Endothelial cell of umbilical vein (primary cell): Measurements from ENCODE around the gene CTSF. TPM values are rescaled to one million over a fixed set of nuclear protein-coding genes. Genes with fewer than 3 reads are reported as not detected.
A peak's percentile ranks its signal among the peaks of the same experiment; 100 is the strongest.

Experiments
- BruUV-seq: library from RNA; stranded (reverse); fragments of 400-500 nt; replicated peaks from 2 replicates; lab custom pipeline; 2021; lab: Mats Ljungman, UMichigan
- CTCF ChIA-PET: fragments of 300-600, 350-600 bp; sonication (Branson Sonifier 250); formaldehyde crosslinking; loops from one replicate; lab custom pipeline; 2021; ENCODE audit warnings: antibody characterized with exemption, inconsistent platforms; lab: Charles Lee
- POLR2A ChIA-PET: fragments of 300-600, 350-600 bp; sonication (Branson Sonifier 250); formaldehyde crosslinking; loops from one replicate; lab custom pipeline; 2021; ENCODE audit warnings: antibody characterized with exemption, inconsistent platforms; lab: Charles Lee
- DNase-seq: peaks from one replicate; pipeline ENCODE4 v3.0.0-alpha.2; 2011; ENCODE audit warnings: low read depth, low spot score
- FAIRE-seq: peaks from 2 replicates; lab custom pipeline; 2011; peaks lifted over from hg19 to GRCh38; lab: Jason Lieb, UNC
- H2AFZ ChIP-seq: 2 replicates; pipeline ENCODE4 v1.6.0; 2012; ENCODE audit warnings: low read depth, low read length, control low read depth, inconsistent platforms
- H3K27ac ChIP-seq: 2 replicates; pipeline ENCODE4 v1.5.1; 2011; ENCODE audit warnings: low read depth, mild to moderate bottlenecking, control low read depth, low read length, moderate library complexity; ENCODE audit not compliant: insufficient read depth
- H3K27me3 ChIP-seq, 2 experiments: 2 replicates each; pipeline versions ENCODE4 v1.6.0 to v1.6.1; 2011; ENCODE audit warnings: low read length in 2 of 2, mixed read lengths in 1 of 2; ENCODE audit not compliant: control insufficient read depth in 2 of 2, insufficient read depth in 2 of 2
- H3K36me3 ChIP-seq, 2 experiments: 2 replicates in 1 of 2; 3 replicates in 1 of 2; pipeline ENCODE4 v1.5.1; 2011; ENCODE audit warnings: low read length in 2 of 2, mild to moderate bottlenecking in 1 of 2, moderate library complexity in 1 of 2; ENCODE audit not compliant: control insufficient read depth in 2 of 2, insufficient read depth in 2 of 2; ENCODE audit errors: extremely low read depth in 1 of 2
- H3K4me1 ChIP-seq: 3 replicates; pipeline ENCODE4 v1.5.1; 2011; ENCODE audit warnings: mild to moderate bottlenecking, low read length; ENCODE audit not compliant: control insufficient read depth, insufficient read depth; ENCODE audit errors: extremely low read depth
- H3K4me2 ChIP-seq: 2 replicates; pipeline ENCODE4 v1.6.1; 2011; ENCODE audit warnings: low read length, control low read depth, mixed read lengths; ENCODE audit not compliant: insufficient read depth
- H3K4me3 ChIP-seq, 3 experiments: fragments of 200-600 bp in 1 of 3; sonication (generic), shearing (Covaris generic) in 1 of 3; replicated peaks in 1 of 3; 2 replicates each; pipeline ENCODE4 v1.5.1; 2011 to 2016; ENCODE audit warnings: control low read depth in 3 of 3, low read length in 3 of 3, mild to moderate bottlenecking in 2 of 3, inconsistent platforms in 1 of 3, low read depth in 1 of 3, moderate library complexity in 1 of 3; ENCODE audit not compliant: insufficient read depth in 1 of 3
- H3K79me2 ChIP-seq: 2 replicates; pipeline ENCODE4 v1.6.0; 2012; ENCODE audit warnings: low read length, inconsistent platforms; ENCODE audit not compliant: control insufficient read depth, insufficient read depth
- H3K9ac ChIP-seq: replicated peaks from 2 replicates; pipeline ENCODE3; 2011; ENCODE audit warnings: low read length, control low read depth; ENCODE audit not compliant: insufficient read depth; ENCODE audit errors: extremely low read depth
- H3K9me1 ChIP-seq: replicated peaks from 3 replicates; pipeline ENCODE4 v1.6.0; 2011; ENCODE audit warnings: mild to moderate bottlenecking, low read length; ENCODE audit not compliant: control insufficient read depth, insufficient read depth; ENCODE audit errors: extremely low read depth
- H3K9me3 ChIP-seq: replicated peaks from 2 replicates; pipeline ENCODE4 v1.5.1; 2012; ENCODE audit warnings: low read length, inconsistent platforms; ENCODE audit not compliant: control insufficient read depth, insufficient read depth
- H4K20me1 ChIP-seq: replicated peaks from 2 replicates; pipeline ENCODE3; 2011; ENCODE audit warnings: mild to moderate bottlenecking, low read length; ENCODE audit not compliant: control insufficient read depth, insufficient read depth; ENCODE audit errors: extremely low read depth
- EZH2 ChIP-seq: IDR thresholded peaks from 2 replicates; pipeline ENCODE4 v1.6.1; 2012; ENCODE audit warnings: borderline replicate concordance, low read depth, mild to moderate bottlenecking, moderate library complexity, low read length, inconsistent platforms; ENCODE audit not compliant: severe bottlenecking
- FOS ChIP-seq: IDR thresholded peaks from 2 replicates; pipeline ENCODE4 v1.6.1; 2011; ENCODE audit warnings: mild to moderate bottlenecking, low read length, moderate library complexity, borderline replicate concordance; ENCODE audit not compliant: insufficient read depth
- GATA2 ChIP-seq: IDR thresholded peaks from 2 replicates; pipeline ENCODE4 v1.7.0; 2011; ENCODE audit warnings: low read depth, mild to moderate bottlenecking, moderate library complexity, mixed read lengths, low read length; ENCODE audit not compliant: insufficient read length, insufficient read depth
- JUN ChIP-seq: IDR thresholded peaks from 2 replicates; pipeline ENCODE4 v1.6.1; 2011; ENCODE audit warnings: borderline replicate concordance, low read depth; ENCODE audit not compliant: insufficient read length, insufficient read depth
- MYC ChIP-seq: IDR thresholded peaks from one replicate; pipeline ENCODE4 v1.6.1; 2011; ENCODE audit warnings: mild to moderate bottlenecking, low read depth, low read length
- POLR2A ChIP-seq: IDR thresholded peaks from 2 replicates; pipeline ENCODE4 v1.6.1; 2012; ENCODE audit warnings: low read depth, mild to moderate bottlenecking, control low read depth, low read length
- POLR2AphosphoS5 ChIP-seq: IDR thresholded peaks from 2 replicates; pipeline ENCODE4 v1.6.1; 2012; ENCODE audit warnings: low read depth, mild to moderate bottlenecking, control low read depth, low read length, moderate library complexity; ENCODE audit not compliant: insufficient read depth
- dilution Hi-C: fragments of 300-500 bp; cut with MboI; formaldehyde crosslinking; loops from one replicate; pipeline ENCODE4 v1.15.0; 2019; ENCODE audit warnings: low sequenced_read_pairs; ENCODE audit not compliant: extremely low pct_ligation_motif_present
- intact Hi-C: fragments of 100-400 bp; cut with micrococcal nuclease; formaldehyde crosslinking; loops from one replicate; pipeline ENCODE4 v1.10.0; 2022
- polyA plus RNA-seq, 4 experiments: library from polyadenylated mRNA; depleted of rRNA in 3 of 4; stranded (reverse) in 3 of 4; unstranded in 1 of 4; fragments of >200 nt; gene quantifications; 2 replicates each; pipeline versions ENCODE4 v1.2.1 to v1.2.3, GENCODE V29; 2011 to 2012; ENCODE audit warnings: missing spikeins in 1 of 4
- total RNA-seq: library from RNA; stranded (reverse); gene quantifications from 2 replicates; pipeline ENCODE4 v1.2.3, GENCODE V29; 2021
- TF ChIP-seq, protein P1 (sequence below): IDR thresholded peaks from 2 replicates; pipeline ENCODE4 v1.6.1; 2011; ENCODE audit not compliant: insufficient read depth, insufficient read length
- TF ChIP-seq, protein P2 (sequence below), 2 donors: IDR thresholded peaks; 1 replicate in 1 of 2; 2 replicates in 1 of 2; pipeline ENCODE4 v1.5.1; 2011; ENCODE audit warnings: low read length in 2 of 2, mild to moderate bottlenecking in 2 of 2, moderate library complexity in 2 of 2, control low read depth in 1 of 2, inconsistent platforms in 1 of 2, low read depth in 1 of 2; ENCODE audit not compliant: insufficient read depth in 1 of 2; ENCODE audit errors: extremely low read depth in 1 of 2

Gene CTSF
- total and polyA plus RNA-seq, 2 donors (not counting 3 experiments of a cell fraction or from before 2014, with no cell fraction given) = 14.4 to 27.7 TPM

DNA sequence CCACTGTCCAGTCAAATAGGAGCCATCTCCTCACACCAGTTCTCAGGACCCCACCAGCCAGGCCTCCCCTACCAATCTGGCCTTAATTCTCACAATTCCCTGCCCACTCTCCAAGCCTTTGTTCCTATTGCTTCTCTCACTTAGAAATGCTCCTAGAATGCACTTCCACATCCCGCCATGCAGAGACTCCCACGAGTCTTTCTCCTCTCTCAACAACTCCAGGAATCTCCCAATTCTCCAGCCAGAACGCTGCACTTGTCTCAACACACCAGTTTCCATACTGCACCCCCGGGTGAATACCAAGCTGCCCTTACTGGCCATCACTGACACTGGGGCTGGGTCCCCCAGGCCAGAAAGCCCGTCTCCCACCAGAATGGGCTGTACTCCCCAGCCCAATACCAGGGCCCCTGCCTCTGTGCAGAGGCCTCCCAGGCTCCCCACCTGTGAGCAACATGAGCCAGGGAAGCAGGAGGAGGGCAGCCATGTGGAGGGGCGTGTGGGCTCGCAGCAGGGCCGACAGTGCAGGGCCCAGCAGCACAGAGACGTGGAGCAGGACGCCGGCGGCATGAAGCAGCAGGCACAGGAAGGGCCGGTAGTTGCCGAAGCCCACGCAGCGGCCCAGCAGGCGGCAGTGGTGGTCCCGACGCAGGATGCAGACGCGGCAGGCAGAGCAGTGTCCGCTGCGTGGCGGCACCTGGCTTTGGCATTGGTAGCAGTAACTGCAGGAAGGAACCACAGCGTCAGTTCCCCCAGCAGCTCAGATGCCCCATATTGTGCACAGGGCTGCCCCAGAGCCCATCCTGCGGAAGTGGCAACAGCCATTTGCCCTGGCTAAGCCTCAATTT, 24.9 kb downstream of the CTSF start:
- H3K4me2 ChIP-seq = peak overlapping the region; percentile 41
- peak overlapping the region; percentile 25 for H3K9ac ChIP-seq
- no peaks in the 10 kb centered on the region for H3K9me1 ChIP-seq
- BruUV-seq = no TSS peak
- TF ChIP-seq, protein P1, sequence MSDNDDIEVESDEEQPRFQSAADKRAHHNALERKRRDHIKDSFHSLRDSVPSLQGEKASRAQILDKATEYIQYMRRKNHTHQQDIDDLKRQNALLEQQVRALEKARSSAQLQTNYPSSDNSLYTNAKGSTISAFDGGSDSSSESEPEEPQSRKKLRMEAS = no peak
- no peak for TF ChIP-seq EZH2
- TF ChIP-seq GATA2 = no peak
- no peak for TF ChIP-seq JUN
- no peak for TF ChIP-seq MYC
- no peak for TF ChIP-seq FOS
- peak; percentile 78 for TF ChIP-seq POLR2A
- peak; percentile 92 for TF ChIP-seq POLR2AphosphoS5
- TF ChIP-seq, protein P2, sequence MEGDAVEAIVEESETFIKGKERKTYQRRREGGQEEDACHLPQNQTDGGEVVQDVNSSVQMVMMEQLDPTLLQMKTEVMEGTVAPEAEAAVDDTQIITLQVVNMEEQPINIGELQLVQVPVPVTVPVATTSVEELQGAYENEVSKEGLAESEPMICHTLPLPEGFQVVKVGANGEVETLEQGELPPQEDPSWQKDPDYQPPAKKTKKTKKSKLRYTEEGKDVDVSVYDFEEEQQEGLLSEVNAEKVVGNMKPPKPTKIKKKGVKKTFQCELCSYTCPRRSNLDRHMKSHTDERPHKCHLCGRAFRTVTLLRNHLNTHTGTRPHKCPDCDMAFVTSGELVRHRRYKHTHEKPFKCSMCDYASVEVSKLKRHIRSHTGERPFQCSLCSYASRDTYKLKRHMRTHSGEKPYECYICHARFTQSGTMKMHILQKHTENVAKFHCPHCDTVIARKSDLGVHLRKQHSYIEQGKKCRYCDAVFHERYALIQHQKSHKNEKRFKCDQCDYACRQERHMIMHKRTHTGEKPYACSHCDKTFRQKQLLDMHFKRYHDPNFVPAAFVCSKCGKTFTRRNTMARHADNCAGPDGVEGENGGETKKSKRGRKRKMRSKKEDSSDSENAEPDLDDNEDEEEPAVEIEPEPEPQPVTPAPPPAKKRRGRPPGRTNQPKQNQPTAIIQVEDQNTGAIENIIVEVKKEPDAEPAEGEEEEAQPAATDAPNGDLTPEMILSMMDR (IDR thresholded peaks at IDR 0.05; ENCODE audit: extremely low read depth in 1 of 2, insufficient read depth in 1 of 2, low read depth in 1 of 2, low read length in 2 of 2) = peak; percentile 72 to 94
- no peaks in the 10 kb centered on the region for H3K27me3 ChIP-seq
- intact Hi-C loops = loop anchor here (1.0 to 2.0 kb wide), 3 partner anchors 33 to 135 kb away; partner anchors contain the start of gene BBS1
- POLR2A ChIA-PET = interaction anchor here (0.6 kb wide), 1 partner anchor 609 kb away, joined by 3 read pairs; no protein-coding TSS in a partner anchor
- peak overlapping the region in 2 of 3 experiments; percentile 0 to 1 for H3K4me3 ChIP-seq
- peaks cover 33% of the 10 kb centered on the region for H3K4me1 ChIP-seq
- H4K20me1 ChIP-seq = no peaks in the 10 kb centered on the region
- H2AFZ ChIP-seq = peak overlapping the region; percentile 47
- CTCF ChIA-PET = interaction anchor here (2.2 to 2.8 kb wide), 2 partner anchors 11 to 135 kb away, joined by 8 to 28 read pairs; partner anchors contain the start of gene RBM4B
- dilution Hi-C loops = no loop called here
- H3K27ac ChIP-seq = peak overlapping the region; percentile 61
- peaks cover 5% of the 10 kb centered on the region for H3K79me2 ChIP-seq
- FAIRE-seq = peak; percentile 94
- DNase-seq = peak; percentile 91
- no peaks in the 10 kb centered on the region for H3K9me3 ChIP-seq
- peaks cover 0 to 14% of the 10 kb centered on the region in 2 experiments for H3K36me3 ChIP-seq
